H54 (cell line): ENCODE measurements around the gene CEP78.
"Not testable (repeated sequence)": the region's sequence is repeated elsewhere in the genome, so short reads cannot be mapped to it uniquely, and the experiment has no call there.

Experiments used
- DNase-seq: peaks from one replicate; pipeline ENCODE4 v3.0.0; 2011; ENCODE audit warnings: low spot score, mixed read lengths; ENCODE audit not compliant: insufficient read length
- FAIRE-seq: peaks from 3 replicates; lab custom pipeline; 2011; peaks lifted over from hg19 to GRCh38; lab: Jason Lieb, UNC
- POLR2A ChIP-seq: IDR thresholded peaks from 2 replicates; pipeline ENCODE4 v1.6.1; 2011; ENCODE audit warnings: low read depth, mild to moderate bottlenecking, low read length

CEP78 gene

DNA sequence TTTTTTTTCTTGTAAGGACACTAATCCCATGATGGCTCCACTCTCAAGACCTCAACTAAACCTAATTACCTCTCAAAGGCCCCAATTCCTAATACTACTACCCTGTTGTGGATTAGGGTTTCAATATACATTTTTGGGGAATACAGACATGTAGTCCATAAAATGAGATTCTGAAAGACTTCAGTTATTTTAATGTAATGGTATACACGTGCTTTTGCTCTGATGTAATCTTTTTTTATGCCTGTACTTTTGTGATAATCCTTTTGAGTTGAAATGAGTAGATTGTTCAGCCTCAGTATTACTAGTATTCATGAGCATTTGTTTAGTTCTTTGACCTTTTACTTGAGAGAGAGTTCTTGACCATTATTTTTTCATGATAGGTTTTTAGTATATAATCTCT, 9.5 kb downstream of the CEP78 start:
- TF ChIP-seq POLR2A = no peak
- FAIRE-seq (peak; percentile 52), DNase-seq (no peak)

DNA sequence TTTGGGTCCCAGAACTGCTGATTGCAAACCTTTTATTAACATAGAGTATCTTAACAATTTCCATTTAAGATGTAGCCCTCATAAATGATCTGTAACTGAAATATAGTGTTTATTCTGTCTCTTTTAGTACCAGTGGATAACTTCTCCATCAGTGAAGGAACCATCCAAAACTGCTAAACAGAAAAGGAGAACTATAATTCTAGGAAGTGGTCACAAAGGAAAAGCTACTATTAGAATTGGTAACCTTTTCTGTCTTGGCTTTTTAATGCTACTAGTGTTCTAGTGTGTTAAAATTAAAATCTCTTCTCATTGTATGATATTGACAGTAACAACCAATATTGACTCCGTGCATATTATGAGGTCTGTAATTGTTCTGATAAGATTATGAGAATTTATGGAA, 12.8 kb downstream of the CEP78 start:
- TF ChIP-seq POLR2A = no peak

DNA sequence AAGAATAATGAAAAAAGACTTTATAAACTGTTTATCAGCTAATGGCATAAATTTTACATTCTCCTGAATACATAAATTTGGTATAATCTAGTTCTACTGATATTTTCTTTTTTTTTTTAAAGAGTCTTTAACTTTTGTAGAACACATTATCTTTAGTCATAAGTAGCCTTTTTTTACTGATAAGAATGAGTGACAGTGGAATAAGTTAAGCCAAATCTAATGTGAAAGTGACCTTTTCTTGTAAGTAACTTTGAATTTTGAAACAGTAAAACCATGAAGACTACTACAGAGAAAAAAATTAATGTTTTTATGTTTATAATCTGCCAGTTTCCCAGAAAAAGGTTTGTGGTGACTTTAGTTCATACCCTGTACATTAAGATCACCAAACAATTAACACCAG, 13.7 kb downstream of the CEP78 start:
- FAIRE-seq (peak; percentile 70), DNase-seq (no peak)
- no peak for TF ChIP-seq POLR2A

More for the DNA sequence above, 12.8 kb downstream of the CEP78 start:
- DNase-seq = no peak
- no peak for FAIRE-seq

DNA sequence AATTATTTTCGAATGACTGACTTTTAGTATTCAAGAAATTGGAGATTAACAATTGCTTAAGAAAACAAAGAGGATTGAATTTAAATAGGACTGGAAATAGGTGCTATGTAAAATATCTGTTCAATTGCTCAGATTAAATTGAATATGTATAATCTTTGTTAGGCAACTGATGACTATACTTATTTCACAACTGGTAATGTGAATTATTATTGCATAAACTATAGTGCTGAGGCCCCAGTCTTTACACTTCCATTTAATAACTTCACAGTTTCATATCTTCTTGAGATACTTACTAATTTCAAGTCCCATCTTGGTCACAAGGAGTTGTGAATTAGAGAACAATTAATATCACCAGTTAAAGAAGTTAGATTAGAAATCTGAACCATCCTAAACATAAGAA, 16.7 kb downstream of the CEP78 start:
- DNase-seq (no peak), FAIRE-seq (no peak)
- TF ChIP-seq POLR2A = no peak

DNA sequence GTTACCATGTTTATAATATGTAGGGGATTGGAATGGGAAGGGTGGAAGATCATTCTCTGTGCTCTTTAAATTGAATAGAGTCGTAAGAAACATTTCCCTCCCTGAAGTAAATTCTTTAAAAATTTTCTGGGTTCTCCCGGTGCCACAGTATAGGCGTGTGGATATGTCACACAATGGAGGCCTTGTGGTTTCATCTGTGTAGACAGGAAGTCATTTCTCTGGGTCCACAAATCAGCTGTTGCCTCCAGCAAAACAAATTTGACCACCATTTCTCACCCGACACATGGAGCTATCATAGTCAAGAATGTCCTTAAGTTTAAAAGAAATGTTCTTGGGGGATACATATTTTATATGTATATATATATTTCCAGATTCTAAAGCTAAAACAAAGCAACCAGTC, 17.4 kb downstream of the CEP78 start:
- TF ChIP-seq POLR2A = no peak
- peak; percentile 48 for FAIRE-seq
- DNase-seq = no peak

DNA sequence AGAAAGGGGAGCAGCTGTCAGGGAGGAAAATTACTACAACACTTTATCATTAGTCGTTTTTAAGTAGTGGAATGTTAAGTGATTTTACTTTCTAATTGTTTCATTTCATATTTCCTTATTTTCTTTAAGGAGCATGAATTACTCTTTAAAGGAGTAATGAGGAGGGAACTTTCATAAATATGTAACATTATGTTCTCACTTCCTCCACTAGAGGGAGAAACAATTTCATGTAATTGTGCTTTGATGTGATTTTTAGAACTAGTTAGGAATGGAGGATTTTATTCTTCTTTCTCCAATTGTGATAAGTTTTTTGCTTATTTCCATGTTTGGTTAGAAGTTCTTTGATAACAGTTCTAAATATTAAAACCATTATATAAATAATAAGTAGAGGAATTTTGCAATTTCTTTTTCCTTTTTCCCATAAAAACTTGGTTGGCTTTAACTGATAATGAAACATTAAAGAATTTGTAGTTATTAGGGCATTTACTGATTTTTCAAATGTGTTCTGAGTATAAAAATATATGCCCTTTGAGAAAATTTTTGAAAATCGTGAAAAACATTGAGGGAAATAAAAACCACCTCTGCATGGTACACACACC, 25.6 kb downstream of the CEP78 start:
- TF ChIP-seq POLR2A = no peak
- FAIRE-seq (peak; percentile 99), DNase-seq (peak; percentile 38)

DNA sequence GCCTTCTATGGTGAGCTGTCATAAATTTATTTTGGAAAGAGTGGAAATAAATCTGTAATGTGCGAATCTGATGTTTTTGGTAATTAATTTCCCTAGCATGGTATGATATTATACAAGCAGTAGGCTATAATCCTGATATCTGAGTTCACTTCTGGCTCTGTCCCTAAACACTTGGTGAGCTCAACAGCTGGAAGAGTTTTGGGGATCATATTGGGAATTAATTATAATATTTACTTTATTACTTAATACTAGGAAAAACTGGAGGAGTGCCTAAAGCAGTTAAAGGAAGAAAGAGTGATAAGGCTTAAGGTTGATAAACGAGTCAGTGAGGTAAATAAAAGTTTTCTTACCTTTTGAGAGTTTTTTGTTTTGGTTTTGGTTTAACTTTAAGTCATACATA, 26.8 kb downstream of the CEP78 start:
- peak; percentile 91 for FAIRE-seq

DNA sequence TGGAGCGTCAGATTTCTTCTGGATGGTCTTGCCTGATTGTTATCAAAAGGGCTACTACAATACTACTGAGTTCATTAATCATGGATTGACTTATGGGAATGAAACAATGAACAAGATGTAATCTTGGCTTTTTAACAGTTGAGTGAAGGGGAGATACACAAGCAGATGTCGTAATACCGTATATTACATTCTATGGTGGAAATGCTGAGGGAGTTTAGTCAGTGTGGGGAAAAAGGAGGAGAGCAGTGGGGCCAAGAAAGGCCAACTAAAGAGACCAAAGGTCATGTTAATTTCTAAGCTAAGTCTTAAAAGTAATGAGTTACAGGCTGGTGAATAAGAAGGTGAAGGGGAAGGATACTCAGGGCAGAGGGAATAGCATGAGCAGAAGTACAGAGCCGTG, 32.0 kb downstream of the CEP78 start:
- DNase-seq (no peak), FAIRE-seq (no peak)
- no peak for TF ChIP-seq POLR2A

More for the DNA sequence above, 26.8 kb downstream of the CEP78 start:
- no peak for TF ChIP-seq POLR2A
- DNase-seq = no peak

DNA sequence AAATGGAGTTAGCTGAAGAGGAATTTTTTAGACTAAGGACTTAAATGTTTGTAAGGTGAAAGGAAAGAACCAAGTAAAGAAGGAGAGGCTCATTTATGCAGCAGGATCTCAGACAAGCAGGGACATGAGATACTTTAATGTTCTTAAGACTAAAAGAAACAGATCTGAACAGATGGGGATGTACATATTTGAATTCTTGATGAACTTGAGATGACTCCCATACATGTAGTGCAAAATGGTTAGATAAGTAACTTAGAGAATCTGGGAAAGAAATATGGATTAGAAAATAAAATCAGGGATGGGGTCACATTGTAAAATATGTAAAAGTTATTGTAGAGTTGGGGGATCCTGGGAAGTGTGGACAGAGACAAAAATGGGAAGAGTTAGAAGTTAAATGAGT, 33.9 kb downstream of the CEP78 start:
- DNase-seq (no peak), FAIRE-seq (no peak)
- no peak for TF ChIP-seq POLR2A

DNA sequence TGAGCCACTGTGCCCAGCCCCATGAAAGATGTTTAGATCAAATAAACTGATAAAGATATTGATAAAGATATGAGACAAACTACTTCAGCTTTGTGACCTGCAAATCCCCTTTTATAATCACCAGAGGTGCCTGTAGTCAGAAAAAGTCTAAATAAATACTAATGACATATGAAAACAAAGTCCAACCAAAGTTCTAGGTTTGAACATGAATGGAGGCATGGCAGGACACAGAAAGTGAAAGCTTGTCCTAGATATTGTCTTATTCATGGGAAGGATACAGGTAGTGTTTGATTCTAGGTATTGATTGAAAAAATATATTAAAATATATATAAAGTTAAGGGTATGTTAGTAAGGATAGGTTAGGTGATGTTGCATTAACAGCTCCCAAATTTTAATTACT, 36.4 kb downstream of the CEP78 start:
- FAIRE-seq = no peak
- no peak for DNase-seq
- no peak for TF ChIP-seq POLR2A

DNA sequence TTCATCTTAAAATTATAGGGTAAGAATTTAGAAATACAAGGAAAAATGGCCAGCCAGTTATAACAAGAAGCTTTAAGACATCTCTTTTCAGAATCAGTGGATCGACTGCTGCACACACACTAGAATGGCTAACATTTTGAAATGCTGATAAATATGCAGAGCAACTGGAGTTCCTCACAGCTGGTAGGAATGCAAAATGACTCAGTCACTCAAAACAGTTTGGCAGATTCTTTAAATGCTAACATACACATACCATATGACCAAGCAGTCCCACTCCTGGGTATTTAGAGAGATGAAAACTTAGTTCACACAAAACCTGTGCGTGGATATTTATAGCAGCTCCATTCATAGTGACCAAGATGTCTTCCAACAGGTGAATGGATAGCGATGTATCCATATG, 37.9 kb downstream of the CEP78 start:
- DNase-seq (no peak), FAIRE-seq (no peak)
- TF ChIP-seq POLR2A = no peak

DNA sequence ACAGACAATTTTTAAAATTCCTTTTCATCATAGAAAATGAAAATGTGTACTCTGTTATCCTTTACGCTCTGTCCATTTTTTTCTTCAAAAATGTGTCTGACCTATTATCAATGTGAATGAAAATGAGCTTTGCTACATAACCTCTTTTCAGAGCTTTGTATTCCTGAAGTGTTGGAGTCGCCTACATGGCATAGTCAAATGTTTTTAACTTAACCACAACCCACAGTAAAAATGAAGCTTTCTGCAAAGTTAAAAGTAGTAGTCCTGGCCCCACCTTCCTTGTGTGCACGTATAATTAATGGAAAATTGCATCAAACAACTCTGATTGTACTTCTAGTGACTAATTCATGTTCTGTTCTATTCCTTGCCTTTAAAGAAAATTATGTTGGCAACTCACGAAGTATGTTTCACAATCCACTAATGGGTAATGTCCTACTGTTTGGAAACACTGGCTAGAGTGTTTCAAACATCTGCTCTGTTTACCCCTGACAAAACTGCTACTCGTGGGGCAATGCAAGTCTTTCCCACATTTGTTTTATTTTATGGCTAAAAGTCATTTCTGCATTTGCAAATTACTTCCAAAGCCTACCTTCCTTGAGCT, 42.4 kb downstream of the CEP78 start:
- peak; percentile 92 for FAIRE-seq
- no peak for TF ChIP-seq POLR2A
- no peak for DNase-seq

DNA sequence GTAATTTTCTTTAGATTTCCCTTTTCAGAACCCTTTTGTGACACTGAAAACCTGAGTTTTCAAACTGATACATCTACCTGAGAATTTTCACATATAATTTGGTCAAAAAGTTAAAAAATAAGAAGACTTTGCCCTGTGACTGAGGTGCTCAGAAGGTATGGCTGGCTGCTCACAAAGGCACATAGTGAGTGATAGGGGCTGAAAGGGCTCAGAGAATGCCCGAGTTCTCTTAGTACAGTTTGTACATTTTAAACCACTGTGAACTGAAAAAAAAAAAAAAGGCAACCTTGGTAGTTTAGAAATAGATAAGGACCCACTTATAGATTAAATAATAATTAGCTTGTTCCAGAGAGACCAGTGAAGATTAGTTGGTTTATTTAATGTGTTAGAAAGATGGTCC, 42.9 kb downstream of the CEP78 start:
- TF ChIP-seq POLR2A = no peak
- FAIRE-seq (no peak), DNase-seq (no peak)

DNA sequence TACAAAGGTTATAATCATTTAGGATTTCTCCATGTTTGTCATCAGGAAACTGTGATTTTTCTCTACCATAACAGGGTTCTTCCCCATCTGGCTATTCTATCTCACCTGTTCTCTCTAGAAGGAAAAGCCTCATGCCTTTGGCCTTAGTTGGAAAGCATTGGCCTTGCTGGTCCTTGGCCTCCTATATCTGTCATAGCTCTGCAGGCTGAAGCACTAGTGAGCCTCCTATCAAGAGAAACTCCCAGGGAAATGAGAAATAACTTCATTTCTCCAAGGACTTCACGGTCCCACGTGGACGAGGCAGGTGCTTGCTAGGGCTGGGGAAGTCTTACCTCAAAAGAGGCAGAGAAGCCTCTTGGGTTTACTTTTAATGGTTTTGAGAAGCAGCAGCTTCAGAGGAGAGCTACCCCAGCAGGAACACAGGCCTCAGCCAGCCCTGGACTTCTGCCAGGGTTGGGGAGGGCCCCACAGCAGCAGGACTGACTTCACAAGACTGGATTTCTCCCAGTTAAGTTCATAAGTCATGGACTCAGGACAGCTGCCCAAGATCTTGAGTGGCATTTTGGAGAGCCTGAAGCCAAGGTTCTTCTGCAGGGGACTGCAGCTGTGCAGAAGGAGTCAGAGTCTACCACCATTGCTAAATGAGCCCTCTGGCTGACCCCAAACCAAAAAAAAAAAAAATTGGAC, 45.2 kb downstream of the CEP78 start:
- TF ChIP-seq POLR2A = no peak
- no peak for DNase-seq
- FAIRE-seq = peak; percentile 66

DNA sequence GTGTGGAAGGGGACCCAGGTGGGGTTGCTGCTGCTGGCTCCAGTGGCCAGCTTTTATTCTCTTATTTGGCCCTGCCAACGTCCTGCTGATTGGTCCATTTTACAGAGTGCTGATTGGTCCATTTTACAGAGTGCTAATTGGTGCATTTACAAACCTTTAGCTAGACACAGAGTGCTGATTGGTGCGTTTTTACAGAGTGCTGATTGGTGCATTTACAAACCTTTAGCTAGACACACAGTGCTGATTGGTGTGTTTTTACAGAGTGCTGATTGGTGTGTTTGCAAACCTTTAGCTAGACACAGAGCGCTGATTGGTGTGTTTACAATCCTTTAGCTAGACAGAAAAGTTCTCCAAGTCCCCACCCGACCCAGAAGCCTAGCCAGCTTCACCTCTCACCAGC, 48.3 kb downstream of the CEP78 start:
- not testable (repeated sequence) for DNase-seq, FAIRE-seq
